GM12875 (cell line): Measurements from ENCODE around the gene SUGCT.

Source experiments
- H3K4me3 ChIP-seq: one replicate; pipeline ENCODE4 v1.5.1; 2011; ENCODE audit warnings: low read depth, low read length, control low read depth
- TF ChIP-seq, protein P1 (sequence below): IDR thresholded peaks from 2 replicates; pipeline ENCODE4 v1.5.1; 2011; ENCODE audit warnings: low read depth, mild to moderate bottlenecking, control low read depth, inconsistent platforms, low read length, moderate library complexity, borderline replicate concordance; ENCODE audit not compliant: insufficient read depth

Gene SUGCT

GRCh38 chr7:40700653-40701421, 566.0 kb downstream of the SUGCT start:
- H3K4me3 ChIP-seq, result no peak overlapping the region

DNA sequence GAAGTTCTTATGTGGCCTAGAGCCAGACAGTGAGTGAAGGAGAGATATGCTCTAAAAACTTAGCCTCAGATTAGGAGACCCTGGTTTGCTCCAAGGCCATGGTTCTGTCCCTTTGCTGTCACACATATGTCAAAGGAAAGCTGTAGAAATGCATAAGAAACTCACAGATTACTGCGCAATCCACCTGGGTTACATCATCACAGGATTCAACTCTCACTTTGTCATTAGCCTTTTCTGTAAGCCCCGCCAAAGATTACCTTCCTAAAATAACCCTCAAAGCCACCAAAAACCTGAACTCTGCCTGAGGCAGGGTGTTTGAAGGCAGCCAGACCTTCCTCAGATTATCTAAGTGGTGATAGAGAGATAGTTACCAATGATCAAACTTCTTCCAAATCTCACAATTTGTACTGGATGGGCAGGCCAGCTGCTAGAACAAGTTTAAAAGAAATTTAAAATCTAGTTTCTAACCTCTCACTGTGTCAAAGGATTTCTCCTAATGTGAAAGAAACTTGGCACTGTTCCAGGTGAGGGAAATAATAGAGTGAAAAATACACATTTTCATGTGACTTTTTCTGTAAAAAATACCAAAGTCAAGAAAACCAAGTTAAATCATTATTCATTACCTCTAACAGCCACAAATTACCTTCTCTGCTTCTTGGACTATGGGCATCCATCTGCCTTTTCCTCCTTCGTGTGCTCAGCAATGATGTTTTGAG, 567.2 kb downstream of the SUGCT start:
- TF ChIP-seq, protein P1, sequence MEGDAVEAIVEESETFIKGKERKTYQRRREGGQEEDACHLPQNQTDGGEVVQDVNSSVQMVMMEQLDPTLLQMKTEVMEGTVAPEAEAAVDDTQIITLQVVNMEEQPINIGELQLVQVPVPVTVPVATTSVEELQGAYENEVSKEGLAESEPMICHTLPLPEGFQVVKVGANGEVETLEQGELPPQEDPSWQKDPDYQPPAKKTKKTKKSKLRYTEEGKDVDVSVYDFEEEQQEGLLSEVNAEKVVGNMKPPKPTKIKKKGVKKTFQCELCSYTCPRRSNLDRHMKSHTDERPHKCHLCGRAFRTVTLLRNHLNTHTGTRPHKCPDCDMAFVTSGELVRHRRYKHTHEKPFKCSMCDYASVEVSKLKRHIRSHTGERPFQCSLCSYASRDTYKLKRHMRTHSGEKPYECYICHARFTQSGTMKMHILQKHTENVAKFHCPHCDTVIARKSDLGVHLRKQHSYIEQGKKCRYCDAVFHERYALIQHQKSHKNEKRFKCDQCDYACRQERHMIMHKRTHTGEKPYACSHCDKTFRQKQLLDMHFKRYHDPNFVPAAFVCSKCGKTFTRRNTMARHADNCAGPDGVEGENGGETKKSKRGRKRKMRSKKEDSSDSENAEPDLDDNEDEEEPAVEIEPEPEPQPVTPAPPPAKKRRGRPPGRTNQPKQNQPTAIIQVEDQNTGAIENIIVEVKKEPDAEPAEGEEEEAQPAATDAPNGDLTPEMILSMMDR, result no peak
- no peak overlapping the region for H3K4me3 ChIP-seq

More at GRCh38 chr7:40700653-40701421, 566.0 kb downstream of the SUGCT start:
- TF ChIP-seq, protein P1, result no peak

- H3K4me3 ChIP-seq, result no peak overlapping the region
- TF ChIP-seq, protein P1, result no peak
These were observed 569.4 kb downstream of the SUGCT start for GRCh38 chr7:40704172-40704571.

- no peak overlapping the region for H3K4me3 ChIP-seq
- TF ChIP-seq, protein P1, result no peak
These were observed 572.0 kb downstream of the SUGCT start for GRCh38 chr7:40706829-40707228.

DNA sequence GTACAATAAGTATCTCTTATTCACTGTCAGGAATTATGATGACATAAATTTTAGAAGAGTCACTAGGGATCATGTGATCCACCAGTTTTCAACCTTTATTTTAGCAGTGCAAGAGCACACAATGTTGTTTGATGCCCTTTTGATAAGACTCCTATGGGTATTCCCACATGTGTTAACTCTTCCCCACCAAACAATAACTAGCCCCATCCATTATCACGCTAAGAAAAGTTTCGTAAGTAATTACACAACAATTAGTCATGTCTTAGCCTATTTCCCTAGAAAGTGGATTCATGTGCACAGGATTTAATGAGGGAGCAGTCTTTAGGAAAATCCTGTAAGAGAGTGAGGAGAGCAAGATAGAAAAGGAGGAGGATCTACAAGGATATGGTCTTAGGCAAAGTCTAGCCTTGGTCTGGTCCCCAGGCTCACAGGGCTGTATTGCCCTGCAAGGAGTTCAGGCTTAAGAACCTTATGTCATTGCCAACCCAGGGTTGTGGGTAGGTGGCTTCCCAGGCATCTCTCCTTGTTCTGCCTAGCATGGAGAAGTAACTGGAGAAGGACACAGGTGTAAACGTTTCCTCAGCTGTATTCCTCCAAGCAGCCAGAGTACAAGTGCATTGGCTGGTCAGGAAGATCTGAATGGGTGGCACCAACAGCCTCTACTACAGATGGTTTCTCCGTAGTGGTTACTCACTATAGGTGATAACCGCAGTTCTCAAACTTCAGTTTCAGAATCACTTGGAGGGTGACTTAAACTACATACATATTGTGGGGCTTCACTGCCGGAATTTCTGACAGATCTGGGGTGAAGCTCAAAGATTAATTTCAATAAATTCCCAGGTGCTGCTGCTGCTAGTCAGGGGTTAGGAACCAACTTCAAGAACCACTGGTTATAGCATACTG, 574.5 kb downstream of the SUGCT start:
- H3K4me3 ChIP-seq, result no peak overlapping the region
- TF ChIP-seq, protein P1, result no peak

- no peak overlapping the region for H3K4me3 ChIP-seq
These were observed 576.9 kb downstream of the SUGCT start for GRCh38 chr7:40711706-40712105.

More at GRCh38 chr7:40711706-40712105, 576.9 kb downstream of the SUGCT start:
- TF ChIP-seq, protein P1, result no peak
